Measurements from ENCODE around the gene ANAPC4. TPM values are rescaled to one million over a fixed set of nuclear protein-coding genes. Genes with fewer than 3 reads are reported as not detected.

The ANAPC4 gene
- total and polyA plus RNA-seq, 2 of the 4 experiments (the other 2 are of a cell fraction) = 12.4 to 18.3 TPM

- H3K9me1 ChIP-seq (ENCODE audit: insufficient read depth, low read length) = peaks cover 5% of the 10 kb centered on the region; the same call in 1 of the 2 replicates
- ChIA-PET CTCF (no interaction called here), POLR2A (ENCODE audit: unreplicated experiment) (no interaction called here)
- no peak for DNase-seq
- no peak overlapping the region for H2BK120ac ChIP-seq (ENCODE audit: low read depth, low read length)
- WGBS, 2 experiments (ENCODE audit: extremely low coverage in 2 of 2, insufficient read length in 1 of 2) = no CpG with 5 or more reads among the region's 2 CpGs
- intact Hi-C loops (cut with micrococcal nuclease) (no loop called here), in situ Hi-C loops (cut with MboI; ENCODE audit: low sequenced_read_pairs) (loop anchor here (25.0 kb wide), 1 partner anchor 369 kb away; no protein-coding TSS in a partner anchor), dilution Hi-C loops (cut with HindIII; ENCODE audit: low sequenced_read_pairs, unreplicated experiment) (no loop called here)
- no peak overlapping the region for H3K23ac ChIP-seq (ENCODE audit: low read depth, low read length)
- H3K9me3 ChIP-seq (ENCODE audit: control insufficient read depth, insufficient read depth, low read length) = no peaks in the 10 kb centered on the region
- no peak overlapping the region for H3K4ac ChIP-seq (ENCODE audit: low read depth, low read length)
- H3K4me3 ChIP-seq (ENCODE audit: insufficient read depth, low read depth, low read length) = no peak overlapping the region
- H3K9ac ChIP-seq (ENCODE audit: low read depth, low read length) = no peak overlapping the region
- H3K36me3 ChIP-seq (ENCODE audit: control insufficient read depth, insufficient read depth, low read length) = no peaks in the 10 kb centered on the region
- no peak for ATAC-seq (ENCODE audit: low read depth)
- H4K8ac ChIP-seq (ENCODE audit: low read depth in 2 of 2, low read length in 2 of 2) = no peak overlapping the region
- H4K20me1 ChIP-seq (ENCODE audit: insufficient read depth, low read length) = no peaks in the 10 kb centered on the region
- no peak overlapping the region for H2BK5ac ChIP-seq (ENCODE audit: low read depth, low read length, poor library complexity, severe bottlenecking)
- H4K5ac ChIP-seq (ENCODE audit: low read depth, low read length) = no peak overlapping the region
- peaks cover 4% of the 10 kb centered on the region; the same call in 1 of the 2 replicates for H3K4me1 ChIP-seq (ENCODE audit: control insufficient read depth, insufficient read depth, low read length)
- H3K79me1 ChIP-seq (ENCODE audit: low read depth in 1 of 2, low read length in 2 of 2) = no peaks in the 10 kb centered on the region; a peak in 1 of 4 replicates
- no peak overlapping the region for H3K18ac ChIP-seq (ENCODE audit: low read depth, low read length)
- no peak overlapping the region for H3K14ac ChIP-seq (replicated peaks; ENCODE audit: low read depth, low read length)
- no peak overlapping the region for H2BK15ac ChIP-seq (ENCODE audit: low read depth, low read length)
- no TSS peak for BruUV-seq (replicated peaks)
- no peak overlapping the region for H2AFZ ChIP-seq (replicated peaks; ENCODE audit: low read length, poor library complexity)
- TF ChIP-seq MAFK (IDR thresholded peaks at IDR 0.05; ENCODE audit: low read depth, low read length) = no peak
- TF ChIP-seq POLR2A (IDR thresholded peaks at IDR 0.05; ENCODE audit: low read depth, low read length) = no peak
- TF ChIP-seq, protein P1, sequence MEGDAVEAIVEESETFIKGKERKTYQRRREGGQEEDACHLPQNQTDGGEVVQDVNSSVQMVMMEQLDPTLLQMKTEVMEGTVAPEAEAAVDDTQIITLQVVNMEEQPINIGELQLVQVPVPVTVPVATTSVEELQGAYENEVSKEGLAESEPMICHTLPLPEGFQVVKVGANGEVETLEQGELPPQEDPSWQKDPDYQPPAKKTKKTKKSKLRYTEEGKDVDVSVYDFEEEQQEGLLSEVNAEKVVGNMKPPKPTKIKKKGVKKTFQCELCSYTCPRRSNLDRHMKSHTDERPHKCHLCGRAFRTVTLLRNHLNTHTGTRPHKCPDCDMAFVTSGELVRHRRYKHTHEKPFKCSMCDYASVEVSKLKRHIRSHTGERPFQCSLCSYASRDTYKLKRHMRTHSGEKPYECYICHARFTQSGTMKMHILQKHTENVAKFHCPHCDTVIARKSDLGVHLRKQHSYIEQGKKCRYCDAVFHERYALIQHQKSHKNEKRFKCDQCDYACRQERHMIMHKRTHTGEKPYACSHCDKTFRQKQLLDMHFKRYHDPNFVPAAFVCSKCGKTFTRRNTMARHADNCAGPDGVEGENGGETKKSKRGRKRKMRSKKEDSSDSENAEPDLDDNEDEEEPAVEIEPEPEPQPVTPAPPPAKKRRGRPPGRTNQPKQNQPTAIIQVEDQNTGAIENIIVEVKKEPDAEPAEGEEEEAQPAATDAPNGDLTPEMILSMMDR (conservative IDR thresholded peaks at IDR 0.05; ENCODE audit: low read depth, low read length) = no peak
- no peak for TF ChIP-seq FOS (IDR thresholded peaks at IDR 0.05; ENCODE audit: low read depth, low read length)
- TF ChIP-seq RCOR1 (IDR thresholded peaks at IDR 0.05; ENCODE audit: insufficient replicate concordance, low read length) = no peak
- TF ChIP-seq SMC3 (IDR thresholded peaks at IDR 0.05; ENCODE audit: low read depth, low read length) = no peak
- no peak for TF ChIP-seq RFX5 (IDR thresholded peaks at IDR 0.05; ENCODE audit: low read depth, low read length)
- no peak for TF ChIP-seq MXI1 (IDR thresholded peaks at IDR 0.05; ENCODE audit: borderline replicate concordance, low read depth, low read length)
- TF ChIP-seq BHLHE40 (IDR thresholded peaks at IDR 0.05; ENCODE audit: low read depth, low read length) = no peak
- no peak for TF ChIP-seq NFE2L2 (IDR thresholded peaks at IDR 0.05; ENCODE audit: low read depth, low read length)
- no peak for TF ChIP-seq CEBPB (IDR thresholded peaks at IDR 0.05; ENCODE audit: low read depth, low read length)
- no peak overlapping the region for H3K4me2 ChIP-seq (ENCODE audit: low read depth, low read length)
- no peak overlapping the region for H2BK20ac ChIP-seq (ENCODE audit: low read depth, low read length)
- no peak overlapping the region for H2AK9ac ChIP-seq (replicated peaks; ENCODE audit: low read depth, low read length, poor library complexity)
- no peak overlapping the region for H4K91ac ChIP-seq (ENCODE audit: insufficient read depth, low read depth, low read length)
- no peak overlapping the region for H3K27ac ChIP-seq (ENCODE audit: insufficient read depth, low read length)
- no peak overlapping the region for H2AK5ac ChIP-seq (ENCODE audit: low read depth, low read length)
- no peak overlapping the region for H3K56ac ChIP-seq (ENCODE audit: extremely low read depth, insufficient read depth, low read length)
- no peaks in the 10 kb centered on the region for H3K27me3 ChIP-seq (ENCODE audit: control insufficient read depth, insufficient read depth, low read length)
Measured at GRCh38 chr4:25356068-25356467, 21.0 kb upstream of the ANAPC4 start.
